ENCODE measurements around the gene DLX1.

DLX1 gene

DNA sequence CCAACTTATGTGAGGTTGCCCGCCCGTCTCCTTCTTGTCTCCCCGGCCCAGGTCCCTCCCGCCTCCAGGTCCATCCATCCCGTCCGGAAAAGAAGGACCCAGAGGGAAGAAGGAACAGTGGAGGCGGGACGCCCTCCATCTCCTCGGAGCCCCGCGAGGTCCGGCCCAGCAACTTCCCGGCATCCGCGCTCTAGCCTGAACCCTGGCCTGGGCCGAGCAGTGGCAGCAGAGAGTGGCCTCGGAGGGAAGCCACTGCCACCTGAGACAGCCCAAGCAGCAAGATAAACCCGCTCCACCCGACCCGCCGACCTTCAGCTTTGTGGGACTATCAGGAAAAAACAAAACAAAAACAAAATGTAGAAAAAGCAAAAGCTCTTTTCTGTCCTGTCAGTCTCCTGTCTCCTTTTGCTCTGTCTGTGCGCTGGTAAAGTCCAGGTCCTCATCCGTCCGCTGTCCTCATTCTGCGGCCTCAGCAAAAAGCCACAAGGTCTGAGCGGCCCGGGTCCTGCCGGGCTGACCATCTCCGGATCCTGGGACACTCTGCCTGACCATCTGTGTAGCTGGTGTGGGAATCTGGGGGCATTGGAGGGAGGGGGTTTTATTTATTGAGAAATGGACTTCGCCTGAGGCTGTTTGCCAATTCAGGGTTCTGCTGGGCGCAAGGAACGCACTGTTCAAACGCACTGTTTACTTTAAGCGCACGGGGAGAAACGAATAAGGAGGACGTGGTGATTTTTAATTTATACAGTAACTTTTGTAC is 3.1 kb downstream of the DLX1 start:
- DNase-seq = no peak

DNA sequence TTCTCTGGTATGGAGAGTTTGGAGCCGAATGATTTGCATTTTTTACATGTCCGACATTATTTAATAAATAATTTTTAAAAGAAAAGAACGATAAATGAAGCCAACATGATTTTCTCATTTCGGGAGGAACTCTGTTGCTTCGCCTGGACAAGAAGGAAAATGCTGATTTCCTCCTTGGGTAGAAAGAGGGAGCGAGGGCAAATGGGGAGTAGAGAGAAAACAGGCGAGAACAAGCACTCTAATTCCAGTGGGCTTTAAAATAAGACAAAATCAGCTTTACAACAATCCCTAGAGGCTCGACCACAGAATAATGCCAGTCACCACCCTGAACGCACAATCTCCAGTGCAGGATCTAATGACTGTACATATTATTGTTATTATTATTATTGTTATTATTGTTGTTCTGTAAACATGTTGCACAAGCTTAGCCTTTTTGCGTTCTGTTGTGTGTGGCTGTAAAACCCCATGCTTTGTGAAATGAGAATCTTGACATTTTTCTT is 3.7 kb downstream of the DLX1 start:
- no peak for DNase-seq

DNA sequence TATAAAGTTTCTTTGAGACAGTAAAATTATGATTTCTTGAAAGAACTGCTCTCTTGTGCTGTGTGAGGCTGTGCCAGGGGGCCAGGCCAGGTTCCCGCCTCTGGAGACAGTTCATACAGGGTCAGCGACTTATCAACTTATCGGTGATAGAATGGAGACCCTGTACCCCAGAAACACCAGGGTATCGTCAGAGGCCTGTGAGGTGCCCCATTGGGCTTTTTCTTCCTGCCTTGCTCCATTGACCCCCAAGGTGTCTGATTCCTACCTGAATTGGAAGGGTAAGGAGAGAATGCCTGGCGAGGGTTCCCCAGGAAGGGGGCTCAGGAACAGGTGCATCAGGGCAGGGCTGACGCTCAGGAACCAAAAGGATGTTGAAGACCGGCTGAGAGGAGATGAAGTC is 4.3 kb downstream of the DLX1 start:
- DNase-seq = no peak

DNA sequence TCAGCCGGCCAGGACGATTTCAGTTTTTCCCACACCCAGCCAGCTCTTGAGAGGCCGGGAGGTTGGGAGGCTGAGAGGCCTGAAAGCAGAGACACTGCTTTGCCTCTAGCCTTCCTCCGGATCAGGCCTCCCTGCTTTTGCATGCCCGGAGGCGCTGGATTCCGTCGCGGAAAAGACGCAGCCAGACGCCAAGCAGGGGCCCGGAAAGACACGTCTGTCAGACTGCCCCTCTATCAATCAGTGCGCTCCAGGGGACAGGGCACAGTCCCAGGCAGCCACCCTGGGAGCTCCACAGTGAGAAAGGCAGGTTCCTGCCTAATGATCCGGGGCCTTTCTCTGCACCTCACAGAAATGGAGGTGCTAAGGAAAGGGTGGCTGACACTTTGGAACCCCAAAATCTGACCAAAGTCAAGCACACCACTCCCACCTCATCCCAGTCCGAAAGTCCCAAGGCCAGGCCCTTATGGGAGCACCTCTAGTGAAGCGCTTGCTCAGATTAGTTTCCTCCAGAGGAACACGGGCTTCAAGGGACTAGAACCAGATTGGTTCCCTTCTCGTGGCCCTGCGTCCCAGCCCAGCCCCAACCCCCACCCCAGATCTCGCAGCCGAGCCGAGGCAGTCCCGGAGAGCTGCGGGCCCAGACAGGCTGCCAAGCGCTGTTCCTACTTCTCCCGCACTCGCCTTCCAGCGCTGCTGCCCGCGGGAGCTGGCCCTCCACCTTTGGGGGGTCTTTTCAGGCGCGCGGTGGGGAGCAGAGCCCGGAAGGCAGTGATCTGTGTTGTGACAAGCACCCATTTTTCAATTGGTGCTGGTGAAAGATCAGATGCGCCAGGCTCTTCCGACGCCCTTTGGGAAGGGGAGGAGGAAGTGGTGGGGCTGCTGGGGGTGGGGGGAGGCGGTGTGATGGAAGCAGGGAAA is 5.0 kb downstream of the DLX1 start:
- no peak for DNase-seq

DNA sequence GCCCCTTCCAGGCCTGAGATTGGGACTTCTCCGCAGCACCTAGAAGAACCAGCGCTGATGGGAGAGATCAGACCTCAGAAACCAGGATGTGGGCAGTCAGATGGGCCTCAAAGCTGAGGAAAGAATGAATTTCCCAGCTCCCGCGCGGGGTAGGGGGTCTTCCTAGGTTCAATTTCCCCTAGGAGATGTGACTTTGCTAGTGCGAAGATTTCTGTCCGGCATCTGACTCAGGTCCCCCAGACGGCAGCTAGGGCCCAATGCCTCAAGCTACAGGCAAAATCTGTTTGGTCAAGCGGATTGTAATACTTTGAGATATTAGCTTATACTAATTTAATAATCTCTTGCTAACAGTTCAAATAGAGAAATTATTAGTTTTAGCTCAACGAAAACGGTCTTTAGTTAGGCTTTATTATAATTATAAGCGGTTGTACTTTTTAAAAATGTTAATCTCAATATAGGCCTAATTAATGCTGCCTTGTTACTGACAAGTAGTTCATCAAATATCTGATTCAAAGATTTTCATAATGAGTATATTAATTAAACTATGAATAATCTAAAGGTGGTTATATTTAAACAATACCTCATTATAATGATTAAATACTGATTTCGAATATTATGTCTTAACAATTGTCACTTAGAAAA is 5.8 kb downstream of the DLX1 start:
- DNase-seq = no peak

DNA sequence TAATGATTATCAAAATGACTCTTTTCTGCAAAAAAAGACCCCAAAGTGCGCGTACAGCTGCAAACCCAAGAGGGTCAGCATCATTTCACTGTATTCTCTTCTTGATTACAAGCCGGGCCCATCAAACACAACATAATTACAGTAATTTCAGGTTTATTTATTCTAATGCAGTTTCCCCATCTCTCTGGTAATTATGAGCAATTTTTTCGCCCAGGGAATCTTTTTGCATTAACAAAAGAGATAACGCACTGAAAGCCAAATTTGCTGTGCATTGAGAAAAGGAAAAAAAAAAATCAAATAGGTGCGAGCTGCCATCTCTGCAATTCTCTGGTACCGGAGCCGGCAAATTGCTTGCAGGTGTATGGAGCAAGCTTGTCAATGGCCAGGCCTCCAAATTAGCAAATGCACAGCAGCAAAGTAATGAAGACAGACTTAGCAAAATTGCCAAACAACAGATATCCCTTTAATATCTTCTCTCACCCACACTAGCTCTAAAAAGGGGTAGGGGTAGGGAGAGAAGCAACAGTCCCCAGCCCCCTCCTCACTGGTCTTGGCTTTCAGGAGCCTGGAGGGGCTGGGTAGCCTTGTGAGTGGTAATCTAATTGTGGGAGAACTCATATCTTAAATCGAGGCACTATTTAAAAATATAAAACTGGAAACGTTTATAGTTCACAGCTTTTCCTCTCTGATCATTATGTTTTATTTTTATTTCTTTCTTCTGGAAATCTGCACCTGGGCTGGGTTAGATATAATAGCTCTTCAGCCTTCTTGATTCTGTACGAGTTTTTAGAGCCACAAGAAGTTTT is 6.7 kb downstream of the DLX1 start:
- no peak for DNase-seq

DNA sequence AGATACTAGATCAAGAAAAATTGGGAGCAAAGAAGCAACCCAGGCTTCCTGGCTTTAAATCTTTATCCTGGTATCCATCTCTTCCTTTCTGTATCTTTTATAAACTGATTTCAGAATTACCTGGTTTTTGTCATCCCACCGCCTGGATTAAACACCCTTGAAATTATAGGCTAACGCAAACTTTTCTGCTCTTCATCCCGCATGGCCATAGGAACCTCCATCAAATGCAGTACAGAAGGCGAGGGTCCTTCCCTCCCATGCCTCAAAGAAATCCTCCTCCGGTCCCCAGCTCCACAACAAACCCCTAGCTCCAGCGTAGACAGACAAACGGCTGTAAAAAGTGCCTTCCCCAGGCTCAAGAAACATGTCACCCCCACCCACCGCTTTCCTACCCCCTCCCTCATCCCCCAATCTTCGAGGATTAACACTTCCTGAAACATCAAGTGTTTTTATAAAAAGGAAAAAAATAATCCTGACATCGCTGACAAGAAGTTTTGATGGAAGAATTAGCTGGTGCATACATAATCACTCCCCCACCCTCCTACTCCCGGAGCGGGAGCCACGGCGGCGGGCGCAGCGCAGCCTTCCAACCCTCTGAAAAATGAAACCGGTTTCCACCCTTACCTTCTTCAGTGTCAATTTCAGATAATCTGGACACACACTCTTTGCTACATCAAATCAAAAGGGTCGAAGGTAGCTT is 7.6 kb downstream of the DLX1 start:
- DNase-seq = no peak

DNA sequence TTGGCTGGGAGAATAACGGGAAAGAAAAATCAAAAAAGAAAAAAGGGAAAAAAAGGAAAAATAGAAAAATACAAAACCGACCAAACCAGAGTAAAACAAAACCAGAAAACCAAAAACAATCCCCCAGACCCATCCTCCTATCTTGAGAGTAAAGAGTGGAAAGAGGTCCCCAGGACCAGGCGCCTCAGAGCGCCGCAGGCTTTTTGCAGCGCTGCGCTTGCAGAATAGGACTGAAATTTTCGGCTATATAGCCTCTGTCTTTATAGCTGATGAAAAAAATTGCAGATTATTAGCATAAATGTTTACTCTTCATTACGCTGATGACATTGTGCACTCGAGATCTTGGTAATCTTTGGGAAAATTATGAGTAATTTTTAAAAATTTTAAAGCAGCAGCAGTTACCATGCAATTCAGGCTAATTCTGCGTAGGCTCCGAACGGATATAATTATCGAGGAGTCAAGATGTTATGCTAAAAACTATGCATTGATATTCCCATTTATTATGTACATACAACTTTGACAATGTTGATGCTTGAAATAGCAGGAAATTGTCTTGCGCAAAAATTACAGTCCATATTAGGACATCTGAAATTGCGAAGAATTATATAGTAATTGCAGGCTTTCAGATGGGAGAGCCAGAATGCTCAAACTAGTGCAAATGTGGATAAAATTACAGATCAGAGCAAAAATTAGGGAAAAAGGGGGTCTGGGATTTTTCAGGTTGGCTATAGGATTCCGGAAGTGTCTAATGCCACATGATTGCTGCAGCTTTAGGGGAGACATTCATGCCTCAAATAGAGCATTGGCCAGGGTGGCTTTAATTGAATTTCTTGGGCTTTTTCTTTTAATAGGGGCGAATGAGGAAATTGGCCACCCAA is 8.3 kb downstream of the DLX1 start:
- no peak for DNase-seq

DNA sequence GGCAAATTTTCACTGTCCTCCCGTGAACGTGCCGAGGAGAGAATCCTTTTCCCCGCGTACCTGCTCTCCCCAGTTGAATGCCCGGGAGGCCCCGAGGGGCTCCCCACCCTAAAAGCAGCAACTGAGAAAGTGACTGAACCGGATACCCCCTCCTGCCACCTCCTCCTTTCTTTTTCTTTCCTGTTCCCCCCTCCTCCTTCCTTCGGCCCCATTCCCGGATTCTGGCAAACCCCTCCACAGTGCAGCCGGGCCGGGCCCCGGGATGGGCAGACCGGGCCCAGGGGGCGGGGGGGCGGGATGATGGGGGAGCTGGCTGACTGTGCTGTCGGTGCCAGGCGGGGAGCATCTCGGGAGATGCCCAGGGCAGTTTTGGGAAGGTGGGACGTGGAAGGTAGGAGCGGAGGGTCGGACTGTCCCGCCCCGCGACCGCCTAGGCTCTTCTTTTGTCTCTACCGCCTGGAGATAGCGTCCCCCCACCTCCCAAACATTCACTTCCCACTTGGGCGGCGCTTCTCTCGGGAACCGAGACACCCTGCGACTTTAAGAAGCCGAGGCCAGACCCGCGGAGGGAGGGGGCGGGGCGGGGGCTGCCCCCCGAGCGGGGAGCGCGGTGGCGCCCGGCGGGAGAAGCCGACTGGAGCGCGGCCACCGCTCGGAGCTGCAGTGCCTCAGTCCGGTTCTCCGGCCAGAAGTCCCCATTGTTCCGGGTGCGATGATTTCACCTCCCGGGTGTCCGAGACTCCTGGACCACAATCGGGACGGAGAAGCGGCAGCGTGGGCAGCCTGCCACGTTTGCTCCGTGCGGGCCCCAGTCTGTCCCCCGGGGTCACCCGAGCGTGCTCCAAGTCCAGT is 9.2 kb downstream of the DLX1 start:
- peak; percentile 57 for DNase-seq

DNA sequence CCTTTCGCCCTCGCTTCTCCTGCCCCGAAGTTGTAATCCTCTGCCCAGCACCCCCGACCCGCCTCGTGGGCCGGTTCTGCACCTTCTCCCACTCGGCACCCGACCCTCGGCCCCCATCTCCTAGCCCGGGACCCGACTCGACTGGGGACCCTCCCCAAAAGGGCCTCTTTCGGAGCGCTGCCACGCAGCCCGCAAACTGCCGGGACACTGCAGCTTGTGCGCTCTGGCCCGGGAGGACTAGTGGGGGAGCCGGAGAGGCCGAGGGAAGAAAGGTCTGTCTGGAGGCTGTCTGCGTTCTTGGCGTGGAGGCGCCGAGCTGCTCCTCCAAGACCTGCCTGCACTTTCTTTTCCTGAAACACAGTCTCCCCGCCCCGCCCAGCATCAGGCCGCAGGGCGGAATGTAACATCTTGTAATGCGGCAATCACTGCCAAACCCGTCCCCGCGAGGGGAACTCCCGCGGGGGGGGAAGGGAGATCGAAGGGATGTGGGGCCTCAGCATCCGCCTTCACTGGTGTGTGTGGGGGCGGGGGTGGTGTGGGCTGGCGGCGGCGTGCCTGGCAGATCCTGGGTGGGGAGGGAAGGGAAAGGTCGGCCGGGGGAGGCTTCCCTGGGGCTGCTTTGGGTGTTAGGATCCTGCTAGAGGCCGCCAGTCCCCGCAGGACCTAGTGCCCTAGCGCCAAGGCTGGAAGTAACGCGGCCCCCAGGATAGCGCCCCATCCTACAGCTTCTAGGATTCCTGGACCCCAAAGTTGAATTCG is 10.0 kb downstream of the DLX1 start:
- peak; percentile 98 for DNase-seq

DNA sequence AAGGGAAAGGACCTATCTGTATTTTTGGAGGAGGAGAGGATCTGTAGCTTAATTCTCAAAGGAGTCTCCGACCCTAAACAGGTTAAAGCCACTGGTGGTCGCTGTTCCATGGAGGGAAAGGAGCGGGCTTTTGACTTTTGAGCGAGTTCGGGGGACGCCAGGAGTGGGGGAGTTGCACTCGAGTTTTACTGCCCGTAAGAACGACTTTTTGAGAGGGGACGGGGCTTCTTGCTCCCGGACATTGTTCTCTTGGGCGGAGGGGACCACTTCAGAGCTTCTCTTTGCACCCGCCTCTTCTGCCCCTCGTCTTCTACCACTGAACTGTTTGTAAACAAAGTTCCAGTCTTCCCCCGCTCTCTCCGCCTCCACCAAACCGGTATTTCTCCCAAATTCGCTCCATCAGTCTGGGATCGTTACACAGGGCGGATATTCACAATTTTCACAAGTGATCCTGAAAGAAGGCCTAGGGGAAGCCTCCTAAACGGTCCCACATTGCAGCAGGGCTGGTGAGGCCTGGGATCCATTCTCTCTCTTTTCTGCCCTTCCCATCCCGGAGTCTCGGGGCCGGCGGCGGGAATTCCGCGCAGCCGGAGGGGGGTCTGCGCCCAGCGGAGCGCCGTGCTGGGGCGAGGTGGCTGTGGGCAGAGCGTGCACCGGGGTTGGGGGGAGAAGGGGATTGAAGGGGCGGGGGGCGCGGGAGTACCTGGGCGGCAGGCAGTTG is 10.8 kb downstream of the DLX1 start:
- DNase-seq = peak; percentile 44

DNA sequence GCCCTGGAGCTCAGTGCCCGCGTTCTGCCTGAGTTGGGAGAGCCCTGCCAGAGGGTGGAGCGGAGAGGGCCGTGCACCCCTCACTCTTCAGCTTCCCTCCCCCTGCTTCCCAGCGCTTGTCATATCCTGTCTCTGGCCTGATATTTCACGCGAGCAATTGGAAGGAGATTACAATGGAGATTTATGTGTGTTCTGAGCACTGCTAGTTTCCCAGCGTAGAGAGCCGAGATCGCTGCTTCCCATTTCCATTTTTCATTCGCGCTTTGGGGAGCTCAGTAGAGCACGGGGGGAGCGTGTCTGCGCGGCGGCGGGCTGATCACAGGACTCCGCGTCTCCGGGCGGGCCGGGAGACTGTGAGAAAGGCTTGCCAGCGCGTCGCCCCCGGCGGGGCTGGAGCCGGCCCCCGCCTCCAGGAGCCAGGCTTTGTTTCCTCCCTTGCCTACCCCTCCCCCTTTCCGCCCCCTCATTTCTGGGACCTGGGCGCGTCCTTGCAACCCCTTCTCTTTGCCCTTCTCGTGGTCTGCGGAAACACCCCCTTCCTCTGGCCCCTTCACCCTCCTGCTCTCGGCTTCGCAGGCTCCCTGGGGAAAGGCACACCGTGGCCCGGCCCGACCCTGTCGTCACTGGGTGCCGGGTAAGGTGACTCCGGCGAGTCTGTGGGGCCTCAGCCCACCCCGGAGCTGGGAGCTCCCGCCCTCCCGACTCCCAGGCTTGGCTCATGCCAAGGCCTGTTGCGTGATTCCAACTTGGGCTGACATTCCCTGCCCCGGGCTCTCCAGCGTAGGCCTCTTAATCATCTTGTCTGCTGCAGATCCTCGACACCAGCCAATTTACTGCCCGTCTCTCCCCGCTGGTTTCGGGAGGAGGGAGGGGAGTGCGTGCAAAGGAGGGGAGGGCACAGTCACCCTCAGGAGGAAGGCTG is 11.6 kb downstream of the DLX1 start:
- DNase-seq = peak; percentile 96

DNA sequence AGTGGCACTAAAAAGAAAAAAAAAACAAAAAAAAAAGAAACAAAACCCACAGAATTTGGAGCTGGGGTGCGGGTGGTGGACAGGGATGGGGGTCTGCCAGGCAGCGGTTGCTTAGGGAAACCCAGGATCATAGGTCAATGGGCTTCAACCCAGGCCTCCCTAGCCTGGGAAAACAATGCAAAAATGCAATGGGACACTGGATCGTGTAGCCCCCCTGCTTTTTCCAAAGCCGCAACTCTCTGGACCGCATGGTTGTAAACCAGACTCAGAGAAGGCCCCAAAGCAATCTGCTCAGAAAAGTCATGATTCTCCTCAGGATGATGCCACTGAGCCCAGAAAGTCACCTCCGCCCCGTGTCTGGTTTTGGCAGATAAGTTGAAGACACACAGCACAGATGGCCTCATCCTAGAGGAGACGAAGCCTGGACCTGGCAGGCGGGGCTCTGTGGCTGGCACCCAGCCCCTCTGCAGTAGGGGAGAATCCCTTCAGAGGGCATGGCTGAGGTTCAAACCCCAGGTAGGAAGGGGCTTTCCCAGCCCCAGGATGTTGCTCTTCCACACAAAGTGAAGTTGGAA is 12.3 kb downstream of the DLX1 start:
- peak; percentile 70 for DNase-seq

DNA sequence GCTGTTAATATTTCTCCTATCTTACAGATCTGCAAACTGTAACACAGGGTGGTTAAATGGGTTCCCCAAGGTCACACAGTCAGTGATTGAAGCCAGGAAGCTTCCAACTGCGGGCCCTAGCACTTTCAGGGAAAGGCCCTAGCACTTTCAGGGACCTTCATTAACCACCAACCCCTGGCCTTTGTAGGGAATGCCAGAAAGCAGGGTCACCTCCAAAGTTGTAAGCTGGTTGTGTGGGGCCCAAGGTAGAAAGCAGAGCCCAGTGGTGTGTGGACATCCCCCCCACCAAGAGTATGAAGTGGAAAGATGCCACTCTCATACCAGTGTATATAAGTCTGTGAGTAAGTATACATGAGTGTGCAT is 13.0 kb downstream of the DLX1 start:
- DNase-seq = peak; percentile 28

DNA sequence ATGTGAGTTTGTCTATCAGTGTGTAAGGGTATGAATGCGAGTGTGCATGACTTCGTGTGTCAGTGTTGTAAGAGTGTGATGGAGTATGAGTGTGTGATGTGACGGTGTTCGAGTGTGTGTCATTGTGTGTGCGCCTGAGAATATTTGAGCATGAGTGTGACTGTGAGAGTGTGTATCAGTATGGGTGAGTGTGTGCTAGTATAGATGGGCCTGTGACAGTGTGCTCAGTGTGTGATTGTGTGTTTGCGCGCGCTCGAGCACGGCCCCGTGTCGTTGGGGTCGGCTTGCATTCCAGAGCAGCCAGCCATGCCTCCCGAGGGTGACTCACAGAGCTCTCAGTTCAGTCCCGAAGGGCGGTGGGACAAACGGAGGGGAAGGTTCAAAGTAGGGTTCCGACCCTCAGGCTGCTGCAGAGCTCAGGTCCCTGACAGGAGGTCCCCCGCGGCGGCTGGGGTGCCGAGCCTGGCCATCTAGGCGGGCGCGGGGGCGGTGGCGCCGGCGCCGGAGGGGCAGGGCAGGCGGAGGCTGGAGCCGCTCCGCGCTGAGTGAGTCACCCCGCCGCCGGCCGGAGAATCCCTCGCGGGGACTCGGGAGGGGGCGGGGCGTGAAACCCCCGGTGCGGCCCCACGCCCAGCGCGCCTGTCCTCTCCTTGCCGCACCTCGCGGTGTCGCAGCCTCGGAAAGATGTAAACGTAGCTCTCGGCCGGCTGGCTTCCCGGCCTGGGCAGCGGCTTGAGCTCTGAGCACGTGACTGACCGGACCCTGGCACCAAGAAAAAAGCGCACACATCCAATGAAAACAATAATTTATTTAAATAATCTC is 13.6 kb downstream of the DLX1 start:
- peak; percentile 82 for DNase-seq

DNA sequence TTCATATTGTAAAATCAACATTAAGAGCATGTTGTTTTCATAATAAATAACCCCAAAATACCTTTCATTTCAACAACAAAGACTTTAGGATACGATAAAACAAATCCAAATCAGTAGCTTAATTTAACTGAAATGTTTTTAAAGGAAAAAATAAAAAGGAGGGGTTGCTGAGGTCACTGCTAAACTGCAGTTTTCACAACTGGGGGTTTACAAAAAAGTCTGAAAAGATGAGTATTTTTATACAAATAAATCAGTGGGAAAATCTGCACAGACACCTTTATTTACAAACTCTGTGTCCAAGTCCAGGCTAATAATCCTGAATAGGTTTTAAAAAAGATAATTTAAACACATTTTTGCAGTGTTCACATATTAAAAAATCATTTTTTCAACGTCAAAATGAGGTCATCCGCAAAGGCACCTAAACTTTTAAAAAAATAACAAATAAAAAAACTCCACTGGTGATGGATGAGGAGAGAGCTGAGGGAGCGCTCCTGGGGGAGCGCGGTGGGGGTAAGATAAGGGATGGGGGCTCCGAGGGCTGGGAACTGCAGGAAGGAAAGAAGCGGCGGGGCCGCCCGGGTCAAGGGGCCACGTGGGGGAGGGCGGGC is 14.3 kb downstream of the DLX1 start:
- no peak for DNase-seq

Data from NCI-H226 (cell line).